Right renal pelvis (tissue), 4 donors: Measurements from ENCODE around the gene ADGRB3. TPM values are rescaled to one million over a fixed set of nuclear protein-coding genes. Genes with fewer than 3 reads are reported as not detected.
"Not testable (repeated sequence)": the region's sequence is repeated elsewhere in the genome, so short reads cannot be mapped to it uniquely, and the experiment has no call there.

Experiments used
- DNase-seq, 4 donors: peaks; one replicate each; pipeline ENCODE4 v3.0.0-alpha.2; 2013; ENCODE audit warnings: low read depth in 4 of 4, low spot score in 3 of 4, missing footprints in 1 of 4
- polyA plus RNA-seq, 4 donors: library from polyadenylated mRNA; unstranded; fragments of 120-200 nt; gene quantifications; one replicate each; pipeline ENCODE4 v1.2.1, GENCODE V29; 2013; ENCODE audit not compliant: insufficient read length in 4 of 4

ADGRB3 gene
- polyA plus RNA-seq, 4 donors, result 4.2 to 5.5 (median 4.9) TPM

- DNase-seq, result no peak
Observed at GRCh38 chr6:68642977-68643376, 7.9 kb downstream of the ADGRB3 start.

- no peak for DNase-seq
Observed at GRCh38 chr6:68649669-68650068, 14.6 kb downstream of the ADGRB3 start.

GRCh38 chr6:68650142-68650541 lies 15.1 kb downstream of the ADGRB3 start:
- no peak for DNase-seq

GRCh38 chr6:68651011-68651985 lies 16.2 kb downstream of the ADGRB3 start:
- no peak for DNase-seq

- DNase-seq, result no peak
Observed at GRCh38 chr6:68652117-68652536, 17.0 kb downstream of the ADGRB3 start.

- DNase-seq, result no peak
Observed at GRCh38 chr6:68653074-68653705, 18.1 kb downstream of the ADGRB3 start.

- no peak for DNase-seq
Observed at GRCh38 chr6:68653706-68654089, 18.6 kb downstream of the ADGRB3 start.

GRCh38 chr6:68654134-68654533 lies 19.1 kb downstream of the ADGRB3 start:
- DNase-seq, result no peak

- DNase-seq, result no peak
Observed at GRCh38 chr6:68655028-68655427, 19.9 kb downstream of the ADGRB3 start.

GRCh38 chr6:68657374-68658139 lies 22.5 kb downstream of the ADGRB3 start:
- no peak for DNase-seq

GRCh38 chr6:68658338-68658737 lies 23.3 kb downstream of the ADGRB3 start:
- no peak for DNase-seq

GRCh38 chr6:68673255-68673654 lies 38.2 kb downstream of the ADGRB3 start:
- DNase-seq, result no peak

- no peak for DNase-seq
Observed at GRCh38 chr6:68675548-68675947, 40.5 kb downstream of the ADGRB3 start.

- DNase-seq, result not testable (repeated sequence)
Observed at GRCh38 chr6:68676094-68676493, 41.0 kb downstream of the ADGRB3 start.

- peak in 1 of 4 donors; percentile 19 for DNase-seq
Observed at GRCh38 chr6:68677058-68677457, 42.0 kb downstream of the ADGRB3 start.

GRCh38 chr6:68679399-68679798 lies 44.3 kb downstream of the ADGRB3 start:
- DNase-seq, result no peak

GRCh38 chr6:68680264-68680663 lies 45.2 kb downstream of the ADGRB3 start:
- no peak for DNase-seq

- no peak for DNase-seq
Observed at GRCh38 chr6:68689910-68690309, 54.8 kb downstream of the ADGRB3 start.

GRCh38 chr6:68691120-68691519 lies 56.0 kb downstream of the ADGRB3 start:
- DNase-seq, result no peak

- DNase-seq, result no peak
Observed at GRCh38 chr6:68693271-68693670, 58.2 kb downstream of the ADGRB3 start.

GRCh38 chr6:68695403-68695802 lies 60.3 kb downstream of the ADGRB3 start:
- no peak for DNase-seq
